CD8-positive, alpha-beta memory T cell (primary cell): ENCODE measurements around the gene MT3. TPM values are rescaled to one million over a fixed set of nuclear protein-coding genes. Genes with fewer than 3 reads are reported as not detected.

Experiments
- CTCF ChIA-PET: fragments of 350-600 bp; sonication (Branson Sonifier 250); formaldehyde crosslinking; loops from one replicate; lab custom pipeline; 2021; ENCODE audit warnings: antibody characterized with exemption; lab: Charles Lee
- POLR2A ChIA-PET: fragments of 350-600 bp; sonication (Branson Sonifier 250); formaldehyde crosslinking; loops from one replicate; lab custom pipeline; 2021; ENCODE audit warnings: antibody characterized with exemption; lab: Charles Lee
- DNase-seq, 5 donors: peaks; one replicate each; pipeline versions ENCODE4 v3.0.0 to v3.0.0-alpha.2; 2020 to 2022; ENCODE audit warnings: mixed read lengths in 1 of 5
- H3K27ac ChIP-seq: one replicate; pipeline ENCODE4 v1.7.0; 2013; ENCODE audit warnings: low read depth, mild to moderate bottlenecking, low read length, moderate library complexity
- H3K27me3 ChIP-seq: 2 replicates; pipeline ENCODE4 v1.7.0; 2013; ENCODE audit warnings: low read length, mild to moderate bottlenecking; ENCODE audit not compliant: insufficient read depth, poor library complexity, severe bottlenecking
- H3K36me3 ChIP-seq: 2 replicates; pipeline ENCODE4 v1.7.0; 2013; ENCODE audit warnings: mild to moderate bottlenecking, low read length, moderate library complexity; ENCODE audit not compliant: insufficient read depth
- H3K4me1 ChIP-seq: 2 replicates; pipeline ENCODE4 v1.7.0; 2013; ENCODE audit warnings: mild to moderate bottlenecking, low read length, moderate library complexity; ENCODE audit not compliant: insufficient read depth
- H3K4me3 ChIP-seq: 2 replicates; pipeline ENCODE4 v1.7.0; 2013; ENCODE audit warnings: mild to moderate bottlenecking, low read length
- H3K9me3 ChIP-seq: 2 replicates; pipeline ENCODE4 v1.7.0; 2013; ENCODE audit warnings: mild to moderate bottlenecking, low read length
- H3K27ac Mint-ChIP-seq, 8 donors: one replicate each; pipeline ENCODE4 v1.8.0; 2020 to 2021; ENCODE audit warnings: mixed read lengths in 8 of 8, mild to moderate bottlenecking in 6 of 8, inconsistent platforms in 3 of 8, moderate library complexity in 3 of 8
- H3K27me3 Mint-ChIP-seq, 2 donors: one replicate each; pipeline ENCODE4 v1.8.0; 2020 to 2021; ENCODE audit warnings: mixed read lengths in 2 of 2, mild to moderate bottlenecking in 1 of 2, moderate library complexity in 1 of 2
- H3K36me3 Mint-ChIP-seq, 3 donors: one replicate each; pipeline ENCODE4 v1.8.0; 2020 to 2021; ENCODE audit warnings: mixed read lengths in 3 of 3, inconsistent platforms in 1 of 3, mild to moderate bottlenecking in 1 of 3
- H3K4me1 Mint-ChIP-seq, 3 donors: one replicate each; pipeline ENCODE4 v1.8.0; 2020 to 2021; ENCODE audit warnings: mixed read lengths in 3 of 3, inconsistent platforms in 1 of 3, mild to moderate bottlenecking in 1 of 3
- H3K4me3 Mint-ChIP-seq, 7 donors: one replicate each; pipeline ENCODE4 v1.8.0; 2020 to 2021; ENCODE audit warnings: mixed read lengths in 7 of 7, mild to moderate bottlenecking in 6 of 7, moderate library complexity in 4 of 7, inconsistent platforms in 2 of 7
- H3K9me3 Mint-ChIP-seq, 5 donors: one replicate each; pipeline ENCODE4 v1.8.0; 2020 to 2022; ENCODE audit warnings: mixed read lengths in 5 of 5, mild to moderate bottlenecking in 3 of 5, moderate library complexity in 2 of 5, inconsistent platforms in 1 of 5
- polyA plus RNA-seq: library from polyadenylated mRNA; unstranded; fragments of 300-500 nt; fragmentation: Illumina TruSeq; gene quantifications from one replicate; pipeline ENCODE4 v1.2.3, GENCODE V29; 2021
- total RNA-seq, 2 experiments: library from RNA; stranded (reverse); gene quantifications; one replicate each; pipeline ENCODE4 v1.2.3, GENCODE V29; 2021

The MT3 gene
- total and polyA plus RNA-seq, 3 experiments from 2014 or later, result 0.94 to 0.99 TPM; not detected in 1

GRCh38 chr16:56626685-56627084 is 37.4 kb downstream of the MT3 start:
- no peaks in the 10 kb centered on the region for H3K36me3 ChIP-seq
- H3K9me3 ChIP-seq, result no peaks in the 10 kb centered on the region
- H3K36me3 Mint-ChIP-seq, result peaks cover 0 to 2% (median 0%) of the 10 kb centered on the region in 3 donors
- H3K4me3 ChIP-seq, result no peak overlapping the region
- H3K27me3 Mint-ChIP-seq, result peaks cover 14 to 21% of the 10 kb centered on the region in 2 donors
- DNase-seq, result no peak
- H3K4me1 Mint-ChIP-seq, result peaks cover 15 to 17% (median 16%) of the 10 kb centered on the region in 3 donors
- no peaks in the 10 kb centered on the region for H3K9me3 Mint-ChIP-seq
- CTCF ChIA-PET, result interaction anchor here (1.0 to 2.6 kb wide), 3 partner anchors 17 to 26 kb away, joined by 3 to 10 read pairs (median 4); no protein-coding TSS in a partner anchor
- POLR2A ChIA-PET, result interaction anchor here (1.6 kb wide), 1 partner anchor 56 kb away, joined by 4 read pairs; the partner anchor contains the start of gene MT1X
- peaks cover 13% of the 10 kb centered on the region for H3K27me3 ChIP-seq
- H3K27ac Mint-ChIP-seq, result no peak overlapping the region
- peaks cover 15% of the 10 kb centered on the region for H3K4me1 ChIP-seq
- H3K27ac ChIP-seq, result no peak overlapping the region
- peak overlapping the region in 4 of 7 donors; percentile 90 to 93 (median 92) for H3K4me3 Mint-ChIP-seq

- Mint-ChIP-seq H3K4me3 (peak overlapping the region in 2 of 7 donors; percentile 32 to 49), H3K9me3 (no peaks in the 10 kb centered on the region), H3K27ac (peak overlapping the region in 1 of 8 donors; percentile 32), H3K4me1 (peaks cover 22 to 26% (median 22%) of the 10 kb centered on the region in 3 donors), H3K36me3 (peaks cover 0 to 2% (median 0%) of the 10 kb centered on the region in 3 donors), H3K27me3 (peaks cover 29 to 40% of the 10 kb centered on the region in 2 donors)
- peaks cover 21% of the 10 kb centered on the region for H3K4me1 ChIP-seq
- CTCF ChIA-PET, result interaction anchor here (1.0 to 1.4 kb wide), 4 partner anchors 11 to 28 kb away, joined by 3 to 4 read pairs (median 3); no protein-coding TSS in a partner anchor
- no peak overlapping the region for H3K4me3 ChIP-seq
- H3K9me3 ChIP-seq, result no peaks in the 10 kb centered on the region
- no peak for DNase-seq
- no peaks in the 10 kb centered on the region for H3K36me3 ChIP-seq
- H3K27ac ChIP-seq, result no peak overlapping the region
- H3K27me3 ChIP-seq, result peaks cover 30% of the 10 kb centered on the region
- POLR2A ChIA-PET, result interaction anchor here (1.2 kb wide), 1 partner anchor 11 kb away, joined by 4 read pairs; no protein-coding TSS in a partner anchor
Observed at GRCh38 chr16:56628486-56629350, 39.4 kb downstream of the MT3 start.

GRCh38 chr16:56629531-56629930 is 40.2 kb downstream of the MT3 start:
- ChIA-PET CTCF (interaction anchor here (1.0 kb wide), 1 partner anchor 11 kb away, joined by 3 read pairs; no protein-coding TSS in a partner anchor), POLR2A (interaction anchor here (1.2 to 1.4 kb wide), 2 partner anchors 12 to 14 kb away, joined by 4 read pairs; no protein-coding TSS in a partner anchor)
- Mint-ChIP-seq H3K9me3 (no peaks in the 10 kb centered on the region), H3K27me3 (peaks cover 37 to 47% of the 10 kb centered on the region in 2 donors), H3K4me1 (peaks cover 18 to 30% (median 19%) of the 10 kb centered on the region in 3 donors), H3K27ac (no peak overlapping the region), H3K36me3 (peaks cover 0 to 2% (median 0%) of the 10 kb centered on the region in 3 donors), H3K4me3 (peak overlapping the region in 1 of 7 donors; percentile 37)
- peaks cover 21% of the 10 kb centered on the region for H3K4me1 ChIP-seq
- no peaks in the 10 kb centered on the region for H3K36me3 ChIP-seq
- no peak for DNase-seq
- H3K4me3 ChIP-seq, result no peak overlapping the region
- no peaks in the 10 kb centered on the region for H3K9me3 ChIP-seq
- H3K27me3 ChIP-seq, result peaks cover 39% of the 10 kb centered on the region
- no peak overlapping the region for H3K27ac ChIP-seq

GRCh38 chr16:56630134-56630533 is 40.8 kb downstream of the MT3 start:
- peaks cover 43 to 53% of the 10 kb centered on the region in 2 donors for H3K27me3 Mint-ChIP-seq
- H3K36me3 Mint-ChIP-seq, result peaks cover 0 to 2% (median 0%) of the 10 kb centered on the region in 3 donors
- Histone ChIP-seq H3K4me3 (no peak overlapping the region), H3K27me3 (peaks cover 45% of the 10 kb centered on the region), H3K9me3 (no peaks in the 10 kb centered on the region), H3K27ac (no peak overlapping the region), H3K36me3 (no peaks in the 10 kb centered on the region), H3K4me1 (peaks cover 23% of the 10 kb centered on the region)
- H3K4me1 Mint-ChIP-seq, result peaks cover 20 to 31% (median 22%) of the 10 kb centered on the region in 3 donors
- ChIA-PET CTCF (interaction anchor here (0.9 to 1.2 kb wide), 2 partner anchors 13 to 33 kb away, joined by 3 to 4 read pairs; no protein-coding TSS in a partner anchor), POLR2A (interaction anchor here (1.4 kb wide), 1 partner anchor 13 kb away, joined by 4 read pairs; no protein-coding TSS in a partner anchor)
- peak overlapping the region in 1 of 7 donors; percentile 37 for H3K4me3 Mint-ChIP-seq
- peak overlapping the region in 1 of 8 donors; percentile 91 for H3K27ac Mint-ChIP-seq
- H3K9me3 Mint-ChIP-seq, result no peaks in the 10 kb centered on the region
- no peak for DNase-seq

GRCh38 chr16:56631197-56631596 is 41.9 kb downstream of the MT3 start:
- Histone ChIP-seq H3K9me3 (no peaks in the 10 kb centered on the region), H3K36me3 (no peaks in the 10 kb centered on the region), H3K4me1 (peaks cover 23% of the 10 kb centered on the region), H3K27ac (no peak overlapping the region), H3K27me3 (peaks cover 47% of the 10 kb centered on the region), H3K4me3 (no peak overlapping the region)
- H3K9me3 Mint-ChIP-seq, result no peaks in the 10 kb centered on the region
- H3K4me3 Mint-ChIP-seq, result no peak overlapping the region
- CTCF ChIA-PET, result interaction anchor here (1.0 to 1.2 kb wide), 2 partner anchors 12 kb away, joined by 3 to 4 read pairs; no protein-coding TSS in a partner anchor
- no peaks in the 10 kb centered on the region for H3K36me3 Mint-ChIP-seq
- peaks cover 50 to 60% of the 10 kb centered on the region in 2 donors for H3K27me3 Mint-ChIP-seq
- POLR2A ChIA-PET, result no interaction called here
- DNase-seq, result no peak
- H3K4me1 Mint-ChIP-seq, result peaks cover 19 to 31% (median 20%) of the 10 kb centered on the region in 3 donors
- no peak overlapping the region for H3K27ac Mint-ChIP-seq

- H3K4me1 Mint-ChIP-seq, result peaks cover 19 to 34% (median 22%) of the 10 kb centered on the region in 3 donors
- ChIA-PET CTCF (interaction anchor here (1.0 kb wide), 1 partner anchor 12 kb away, joined by 3 read pairs; no protein-coding TSS in a partner anchor), POLR2A (no interaction called here)
- no peaks in the 10 kb centered on the region for H3K36me3 Mint-ChIP-seq
- no peaks in the 10 kb centered on the region for H3K9me3 ChIP-seq
- peak overlapping the region in 1 of 8 donors; percentile 10 for H3K27ac Mint-ChIP-seq
- H3K36me3 ChIP-seq, result no peaks in the 10 kb centered on the region
- H3K27me3 ChIP-seq, result peaks cover 52% of the 10 kb centered on the region
- H3K4me3 Mint-ChIP-seq, result peak overlapping the region in 5 of 7 donors; percentile 55 to 88 (median 69)
- DNase-seq, result no peak
- no peak overlapping the region for H3K4me3 ChIP-seq
- H3K27me3 Mint-ChIP-seq, result peaks cover 54 to 66% of the 10 kb centered on the region in 2 donors
- peaks cover 23% of the 10 kb centered on the region for H3K4me1 ChIP-seq
- no peaks in the 10 kb centered on the region for H3K9me3 Mint-ChIP-seq
- no peak overlapping the region for H3K27ac ChIP-seq
Observed at GRCh38 chr16:56631832-56632155, 42.5 kb downstream of the MT3 start.

- ChIA-PET CTCF (interaction anchor here (1.0 kb wide), 1 partner anchor 11 kb away, joined by 3 read pairs; no protein-coding TSS in a partner anchor), POLR2A (no interaction called here)
- Mint-ChIP-seq H3K4me1 (peaks cover 19 to 38% (median 22%) of the 10 kb centered on the region in 3 donors), H3K9me3 (no peaks in the 10 kb centered on the region), H3K36me3 (no peaks in the 10 kb centered on the region), H3K27ac (peak within 1 kb of the TSS in 1 of 8 donors; percentile 10), H3K27me3 (peaks cover 59 to 71% of the 10 kb centered on the region in 2 donors), H3K4me3 (peak within 1 kb of the TSS in 5 of 7 donors; percentile 55 to 88 (median 69))
- no peak for DNase-seq
- no peaks in the 10 kb centered on the region for H3K36me3 ChIP-seq
- no peaks in the 10 kb centered on the region for H3K9me3 ChIP-seq
- H3K27ac ChIP-seq, result no peak within 1 kb of the TSS
- H3K4me3 ChIP-seq, result no peak within 1 kb of the TSS
- peaks cover 23% of the 10 kb centered on the region for H3K4me1 ChIP-seq
- peaks cover 52% of the 10 kb centered on the region for H3K27me3 ChIP-seq
Observed at GRCh38 chr16:56632156-56632847, 43.0 kb downstream of the MT3 start, which contains the start of gene MT1M. MT1M (plus strand) TSS chr16:56632659; CDS start chr16:56632732, 73 bp downstream.
